Cardiac muscle cell (in vitro differentiated cells and primary cell): ENCODE results near the gene ASNSD1. TPM values are rescaled to one million over a fixed set of nuclear protein-coding genes. Genes with fewer than 3 reads are reported as not detected.

ENCODE experiments used
- DNase-seq, 2 donors: peaks; one replicate each; pipeline versions ENCODE4 v3.0.0 to v3.0.0-alpha.2; 2010 to 2017; ENCODE audit warnings: low read depth in 1 of 2, low spot score in 1 of 2
- H3K27ac ChIP-seq: fragments of 200-600 bp; sonication (generic); 2 replicates; pipeline ENCODE4 v1.5.1; 2016
- H3K27me3 ChIP-seq: fragments of 200-600 bp; sonication (generic); 2 replicates; pipeline ENCODE4 v1.6.0; 2016; ENCODE audit warnings: control low read depth
- H3K36me3 ChIP-seq: fragments of 200-600 bp; sonication (generic); 2 replicates; pipeline ENCODE4 v1.5.1; 2016; ENCODE audit warnings: control low read depth
- H3K4me1 ChIP-seq: fragments of 200-600 bp; sonication (generic); 2 replicates; pipeline ENCODE4 v1.8.1; 2017; ENCODE audit warnings: low read depth, mild to moderate bottlenecking, mixed run types
- H3K4me3 ChIP-seq: fragments of 200-600 bp; sonication (generic); 2 replicates; pipeline ENCODE4 v1.5.1; 2016; ENCODE audit warnings: mild to moderate bottlenecking
- H3K9me3 ChIP-seq: fragments of 200-600 bp; sonication (generic); 2 replicates; pipeline ENCODE4 v1.5.1; 2017; ENCODE audit warnings: low read depth, mild to moderate bottlenecking, control low read depth
- polyA plus RNA-seq: library from polyadenylated mRNA; unstranded; fragments of >200 nt; fragmentation: Nextera tagmentation; extraction: Ambion mirVana; gene quantifications from 2 replicates; pipeline ENCODE4 v1.2.1, GENCODE V29; 2016
- total RNA-seq: library from RNA; depleted of rRNA; stranded (reverse); fragments of >200 nt; gene quantifications from 2 replicates; pipeline ENCODE4 v1.2.3, GENCODE V29; 2016
- TF ChIP-seq, protein P1 (sequence below): IDR thresholded peaks from 2 replicates; pipeline ENCODE4 v1.5.1; 2012; ENCODE audit warnings: low read depth, mild to moderate bottlenecking, low read length

ASNSD1 gene
- total and polyA plus RNA-seq, 2 experiments from 2014 or later: 25.2 to 37.1 TPM

DNA sequence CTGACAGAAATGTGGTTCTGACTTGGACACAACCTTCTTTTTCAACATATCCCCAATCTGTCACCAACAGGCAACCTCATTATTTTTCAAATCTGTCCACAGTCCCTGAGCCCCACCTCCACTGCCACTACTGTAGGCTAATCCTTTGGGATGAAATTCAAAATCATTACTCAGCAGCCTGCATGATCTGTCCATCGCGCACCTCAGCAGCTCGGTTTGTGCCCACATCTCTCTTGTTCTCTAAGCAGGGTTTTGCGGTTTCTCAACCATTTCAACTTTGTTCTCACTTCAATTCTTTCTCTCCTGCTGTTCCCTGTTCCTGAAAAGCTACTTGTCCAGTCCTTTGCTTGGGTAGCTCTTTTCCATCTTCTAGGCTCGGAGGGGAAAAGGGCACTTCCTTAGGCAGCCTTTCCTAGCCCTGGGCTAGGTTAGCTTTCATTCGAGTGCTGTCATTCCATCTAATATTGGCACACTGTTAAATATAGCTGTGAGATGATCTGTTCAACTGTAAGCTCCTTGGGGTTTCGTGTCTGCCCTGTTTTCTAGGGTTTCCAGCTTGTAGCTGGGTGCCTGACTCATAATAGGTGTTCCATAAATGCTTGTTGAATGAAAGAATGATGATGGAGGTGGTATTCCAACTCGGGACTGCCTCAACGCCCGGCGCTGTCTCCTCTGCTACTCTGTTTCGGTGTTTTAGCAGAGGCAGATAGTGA, 12.6 kb downstream of the ASNSD1 start:
- no peaks in the 10 kb centered on the region for H3K9me3 ChIP-seq
- no peak overlapping the region for H3K4me3 ChIP-seq
- DNase-seq: no peak
- H3K27me3 ChIP-seq: no peaks in the 10 kb centered on the region
- H3K4me1 ChIP-seq: no peaks in the 10 kb centered on the region
- peaks cover 14% of the 10 kb centered on the region for H3K36me3 ChIP-seq
- H3K27ac ChIP-seq: no peak overlapping the region
- TF ChIP-seq, protein P1, sequence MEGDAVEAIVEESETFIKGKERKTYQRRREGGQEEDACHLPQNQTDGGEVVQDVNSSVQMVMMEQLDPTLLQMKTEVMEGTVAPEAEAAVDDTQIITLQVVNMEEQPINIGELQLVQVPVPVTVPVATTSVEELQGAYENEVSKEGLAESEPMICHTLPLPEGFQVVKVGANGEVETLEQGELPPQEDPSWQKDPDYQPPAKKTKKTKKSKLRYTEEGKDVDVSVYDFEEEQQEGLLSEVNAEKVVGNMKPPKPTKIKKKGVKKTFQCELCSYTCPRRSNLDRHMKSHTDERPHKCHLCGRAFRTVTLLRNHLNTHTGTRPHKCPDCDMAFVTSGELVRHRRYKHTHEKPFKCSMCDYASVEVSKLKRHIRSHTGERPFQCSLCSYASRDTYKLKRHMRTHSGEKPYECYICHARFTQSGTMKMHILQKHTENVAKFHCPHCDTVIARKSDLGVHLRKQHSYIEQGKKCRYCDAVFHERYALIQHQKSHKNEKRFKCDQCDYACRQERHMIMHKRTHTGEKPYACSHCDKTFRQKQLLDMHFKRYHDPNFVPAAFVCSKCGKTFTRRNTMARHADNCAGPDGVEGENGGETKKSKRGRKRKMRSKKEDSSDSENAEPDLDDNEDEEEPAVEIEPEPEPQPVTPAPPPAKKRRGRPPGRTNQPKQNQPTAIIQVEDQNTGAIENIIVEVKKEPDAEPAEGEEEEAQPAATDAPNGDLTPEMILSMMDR: no peak

DNA sequence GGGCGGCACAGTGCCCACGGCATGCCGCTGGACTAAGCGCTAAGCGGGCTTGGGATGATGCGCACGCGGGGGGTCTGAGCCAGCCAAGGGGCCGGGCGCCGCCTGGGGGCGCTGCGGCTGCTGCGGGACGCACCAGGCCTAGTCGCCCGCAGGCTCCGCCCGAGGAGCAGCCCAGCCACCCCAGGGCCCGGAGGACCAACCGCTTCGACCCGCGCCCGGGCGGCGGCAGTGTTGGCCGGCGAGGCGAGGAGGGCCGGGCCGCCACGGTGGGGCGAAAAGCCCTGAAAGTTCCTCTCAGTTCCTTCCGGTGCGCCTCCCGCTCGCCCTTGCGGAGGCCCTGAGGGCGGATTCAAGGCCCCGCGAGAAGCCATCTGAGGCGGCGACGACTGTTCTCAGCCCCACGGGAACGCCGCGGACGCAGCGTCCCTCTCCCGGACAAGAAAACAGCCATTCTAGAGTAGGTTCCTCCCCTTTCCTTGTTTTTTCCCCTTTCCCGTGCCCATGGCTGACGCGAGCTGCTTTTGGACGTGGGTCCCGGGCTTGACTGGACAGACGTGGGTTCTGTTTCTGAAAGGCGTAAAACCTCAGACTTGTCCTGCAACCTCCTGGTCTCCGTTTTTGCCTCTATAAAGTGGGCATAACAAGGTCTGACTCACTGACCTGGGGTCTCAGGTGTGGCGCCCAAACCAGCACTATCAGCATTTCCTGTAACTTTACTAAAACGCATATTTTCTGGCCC, 13.3 kb downstream of the ASNSD1 start, which contains the start of gene ANKAR:
Gene ANKAR, plus strand, starts transcription at position 297 of the 739 bp plus-strand sequence. CDS start 1,821 bp downstream, outside the sequence.
- H3K36me3 ChIP-seq: peaks cover 7% of the 10 kb centered on the region
- TF ChIP-seq, protein P1: peak; percentile 81
- peak within 1 kb of the TSS; percentile 53 for H3K27ac ChIP-seq
- peak within 1 kb of the TSS; percentile 23 for H3K4me3 ChIP-seq
- no peaks in the 10 kb centered on the region for H3K27me3 ChIP-seq
- H3K4me1 ChIP-seq: no peaks in the 10 kb centered on the region
- peak; percentile 88 to 97 for DNase-seq
- no peaks in the 10 kb centered on the region for H3K9me3 ChIP-seq

DNA sequence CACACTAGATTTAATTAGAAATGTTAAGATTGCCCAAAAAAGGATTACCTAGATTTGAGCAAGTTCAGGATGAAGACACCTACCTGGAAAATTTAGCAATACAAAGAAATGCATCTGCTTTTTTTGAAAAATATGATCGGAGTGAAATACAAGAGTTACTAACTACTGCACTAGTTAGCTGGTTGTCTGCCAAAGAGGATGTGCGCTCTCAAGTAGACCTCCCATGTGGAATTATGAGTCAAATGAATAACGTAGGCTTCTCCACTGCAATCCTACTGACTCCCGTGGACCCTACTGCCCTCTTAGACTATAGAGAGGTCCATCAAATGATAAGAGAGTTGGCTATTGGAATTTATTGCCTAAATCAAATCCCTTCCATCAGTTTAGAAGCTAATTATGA, 15.2 kb downstream of the ASNSD1 start:
- H3K4me3 ChIP-seq: no peak overlapping the region
- H3K36me3 ChIP-seq: no peaks in the 10 kb centered on the region
- H3K27me3 ChIP-seq: no peaks in the 10 kb centered on the region
- no peaks in the 10 kb centered on the region for H3K9me3 ChIP-seq
- DNase-seq: peak in 1 of 2 donors; percentile 79
- no peaks in the 10 kb centered on the region for H3K4me1 ChIP-seq
- TF ChIP-seq, protein P1: no peak
- H3K27ac ChIP-seq: no peak overlapping the region

DNA sequence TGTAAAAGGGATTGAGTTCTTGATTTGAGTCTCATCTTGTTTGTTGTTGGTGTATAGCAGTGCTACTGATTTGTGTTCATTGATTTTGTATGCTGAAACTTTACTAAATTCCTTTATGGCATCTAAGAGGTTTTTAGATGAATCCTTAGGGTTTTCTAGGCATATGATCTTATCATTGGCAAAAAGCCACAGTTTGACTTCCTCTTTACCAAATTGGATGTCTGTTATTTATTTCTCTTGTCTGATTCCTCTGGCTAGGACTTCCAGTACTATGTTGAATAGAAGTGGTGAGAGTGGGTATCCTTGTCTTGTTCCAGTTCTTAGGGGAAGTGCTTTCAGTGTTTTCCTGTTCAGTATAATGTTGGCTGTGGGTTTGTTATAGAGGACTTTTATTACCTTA, 18.0 kb downstream of the ASNSD1 start:
- no peak for DNase-seq
- Histone ChIP-seq H3K27ac (no peak overlapping the region), H3K4me1 (no peaks in the 10 kb centered on the region), H3K36me3 (no peaks in the 10 kb centered on the region), H3K4me3 (no peak overlapping the region), H3K9me3 (no peaks in the 10 kb centered on the region), H3K27me3 (no peaks in the 10 kb centered on the region)
- TF ChIP-seq, protein P1: no peak

DNA sequence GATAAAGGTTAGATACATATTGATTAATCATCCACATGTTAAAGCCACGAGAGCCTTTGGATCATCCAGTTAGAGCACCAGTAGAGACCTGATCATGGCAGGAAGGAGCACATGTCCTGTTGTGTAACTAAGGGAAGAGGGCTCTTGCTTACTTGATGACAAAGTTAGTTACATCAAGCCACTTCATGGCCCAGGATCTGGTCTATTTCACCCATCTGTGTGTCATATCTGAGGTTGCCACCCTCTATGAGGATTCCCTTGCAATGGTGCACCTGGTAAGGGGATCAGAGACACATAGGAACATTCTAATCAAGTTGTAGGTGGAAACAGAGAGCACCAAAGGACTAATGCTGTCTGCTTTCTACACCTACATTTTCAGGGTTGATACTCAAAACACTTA, 19.9 kb downstream of the ASNSD1 start:
- TF ChIP-seq, protein P1: no peak
- H3K27me3 ChIP-seq: no peaks in the 10 kb centered on the region
- H3K36me3 ChIP-seq: no peaks in the 10 kb centered on the region
- no peak overlapping the region for H3K27ac ChIP-seq
- H3K4me1 ChIP-seq: no peaks in the 10 kb centered on the region
- H3K4me3 ChIP-seq: no peak overlapping the region
- H3K9me3 ChIP-seq: no peaks in the 10 kb centered on the region
- DNase-seq: no peak
